Peyer's patch (tissue), 4 donors: Measurements from ENCODE around the gene WNT6. TPM values are rescaled to one million over a fixed set of nuclear protein-coding genes. Genes with fewer than 3 reads are reported as not detected.

Experiments used
- DNase-seq, 3 donors: peaks; one replicate each; pipeline ENCODE4 v3.0.0-alpha.2; 2017 to 2019
- H3K27ac ChIP-seq, 4 donors: fragments of 200-600 bp; sonication (generic); one replicate each; pipeline ENCODE4 v1.5.1; 2016 to 2019
- H3K27me3 ChIP-seq, 2 donors: fragments of 200-600 bp; sonication (generic); one replicate each; pipeline ENCODE4 v1.5.1; 2019
- H3K36me3 ChIP-seq, 3 donors: fragments of 200-600 bp; sonication (generic); one replicate each; pipeline ENCODE4 v1.5.1; 2016 to 2019
- H3K4me1 ChIP-seq, 4 donors: fragments of 200-600 bp; sonication (generic); one replicate each; pipeline ENCODE4 v1.5.1; 2016 to 2019
- H3K4me3 ChIP-seq, 4 donors: fragments of 200-600 bp; sonication (generic); 1 replicate in 3 of 4; 2 replicates in 1 of 4; pipeline ENCODE4 v1.5.1; 2016 to 2019; ENCODE audit warnings: mild to moderate bottlenecking in 1 of 4
- H3K9me3 ChIP-seq, 4 donors: fragments of 200-600 bp; sonication (generic); one replicate each; pipeline ENCODE4 v1.5.1; 2016 to 2019; ENCODE audit warnings: mild to moderate bottlenecking in 1 of 4
- POLR2A ChIP-seq, 2 donors: fragments of 450-650 bp; IDR thresholded peaks; one replicate each; pipeline ENCODE4 v1.5.1; 2017; ENCODE audit warnings: antibody characterized with exemption in 2 of 2, mild to moderate bottlenecking in 2 of 2, moderate library complexity in 2 of 2
- total RNA-seq, 4 donors: library from RNA; depleted of rRNA; stranded (reverse); fragments of >200 nt; gene quantifications; one replicate each; pipeline ENCODE4 v1.1.0, GENCODE V29; 2016
- TF ChIP-seq, protein P1 (sequence below), 6 experiments: fragments of 450-650 bp in 4 of 6; fragments of 200-600 bp in 2 of 6; sonication (generic) in 1 of 6; IDR thresholded peaks; one replicate each; pipeline ENCODE4 v1.5.1; 2017 to 2019; ENCODE audit warnings: antibody characterized with exemption in 6 of 6, mild to moderate bottlenecking in 3 of 6, moderate library complexity in 1 of 6

WNT6 gene
- total RNA-seq, 4 donors from 2014 or later = not detected

GRCh38 chr2:218894151-218894879 lies 34.7 kb downstream of the WNT6 start:
- no peak overlapping the region for H3K4me3 ChIP-seq
- peak overlapping the region in 1 of 4 donors; percentile 94 for H3K27ac ChIP-seq
- H3K4me1 ChIP-seq = peaks cover 5 to 45% (median 34%) of the 10 kb centered on the region in 4 donors
- no peak for DNase-seq
- H3K9me3 ChIP-seq = no peaks in the 10 kb centered on the region
- H3K36me3 ChIP-seq = no peaks in the 10 kb centered on the region
- peaks cover 0 to 46% of the 10 kb centered on the region in 2 donors for H3K27me3 ChIP-seq
- TF ChIP-seq POLR2A (IDR thresholded peaks at IDR 0.05) = no peak
- TF ChIP-seq, protein P1, sequence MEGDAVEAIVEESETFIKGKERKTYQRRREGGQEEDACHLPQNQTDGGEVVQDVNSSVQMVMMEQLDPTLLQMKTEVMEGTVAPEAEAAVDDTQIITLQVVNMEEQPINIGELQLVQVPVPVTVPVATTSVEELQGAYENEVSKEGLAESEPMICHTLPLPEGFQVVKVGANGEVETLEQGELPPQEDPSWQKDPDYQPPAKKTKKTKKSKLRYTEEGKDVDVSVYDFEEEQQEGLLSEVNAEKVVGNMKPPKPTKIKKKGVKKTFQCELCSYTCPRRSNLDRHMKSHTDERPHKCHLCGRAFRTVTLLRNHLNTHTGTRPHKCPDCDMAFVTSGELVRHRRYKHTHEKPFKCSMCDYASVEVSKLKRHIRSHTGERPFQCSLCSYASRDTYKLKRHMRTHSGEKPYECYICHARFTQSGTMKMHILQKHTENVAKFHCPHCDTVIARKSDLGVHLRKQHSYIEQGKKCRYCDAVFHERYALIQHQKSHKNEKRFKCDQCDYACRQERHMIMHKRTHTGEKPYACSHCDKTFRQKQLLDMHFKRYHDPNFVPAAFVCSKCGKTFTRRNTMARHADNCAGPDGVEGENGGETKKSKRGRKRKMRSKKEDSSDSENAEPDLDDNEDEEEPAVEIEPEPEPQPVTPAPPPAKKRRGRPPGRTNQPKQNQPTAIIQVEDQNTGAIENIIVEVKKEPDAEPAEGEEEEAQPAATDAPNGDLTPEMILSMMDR (IDR thresholded peaks at IDR 0.05) = no peak

DNA sequence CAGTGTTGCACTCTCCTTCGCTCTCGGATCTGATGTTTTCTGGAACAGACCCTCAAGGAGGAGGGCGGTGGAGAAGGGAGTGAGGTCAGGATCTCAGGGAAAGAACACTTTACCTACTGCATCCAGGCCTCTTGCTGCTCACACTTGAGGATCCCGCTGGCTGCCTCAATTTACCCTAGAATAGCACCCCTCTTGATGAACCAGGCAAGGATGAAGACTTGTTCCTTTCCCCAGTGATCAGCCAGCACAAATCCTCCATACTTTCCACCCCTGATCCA lies 35.2 kb downstream of the WNT6 start:
- Histone ChIP-seq H3K36me3 (no peaks in the 10 kb centered on the region), H3K4me1 (peaks cover 5 to 45% (median 34%) of the 10 kb centered on the region in 4 donors), H3K9me3 (no peaks in the 10 kb centered on the region), H3K4me3 (no peak overlapping the region), H3K27me3 (peaks cover 0 to 46% of the 10 kb centered on the region in 2 donors), H3K27ac (no peak overlapping the region)
- no peak for TF ChIP-seq POLR2A (IDR thresholded peaks at IDR 0.05)
- TF ChIP-seq, protein P1 (IDR thresholded peaks at IDR 0.05) = no peak
- DNase-seq = no peak

DNA sequence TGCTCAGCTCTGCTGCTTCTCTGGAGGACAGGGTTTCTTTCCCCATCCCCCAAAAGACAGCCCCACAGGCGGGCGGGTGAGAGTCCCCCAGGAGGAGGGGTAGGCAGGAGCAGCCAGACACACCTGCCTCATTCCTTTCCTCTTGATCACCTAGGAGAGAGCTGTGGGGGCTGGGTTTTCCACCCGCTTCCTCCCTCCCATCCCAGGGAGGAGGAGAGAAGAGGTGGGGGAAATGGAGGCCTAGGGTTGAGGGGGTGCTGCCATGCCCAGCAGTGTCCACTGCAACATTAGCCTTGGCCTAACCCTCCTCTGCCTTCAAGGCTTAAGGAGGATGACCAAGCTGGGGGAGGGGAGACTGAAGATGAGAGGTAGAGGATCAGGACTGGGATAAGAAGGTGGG lies 35.7 kb downstream of the WNT6 start:
- H3K27ac ChIP-seq = peak overlapping the region in 1 of 4 donors; percentile 75
- H3K4me3 ChIP-seq = no peak overlapping the region
- no peaks in the 10 kb centered on the region for H3K9me3 ChIP-seq
- no peak for TF ChIP-seq POLR2A (IDR thresholded peaks at IDR 0.05)
- TF ChIP-seq, protein P1 (IDR thresholded peaks at IDR 0.05) = no peak
- peaks cover 5 to 45% (median 34%) of the 10 kb centered on the region in 4 donors for H3K4me1 ChIP-seq
- H3K36me3 ChIP-seq = no peaks in the 10 kb centered on the region
- H3K27me3 ChIP-seq = peaks cover 0 to 46% of the 10 kb centered on the region in 2 donors
- no peak for DNase-seq

- no peak for TF ChIP-seq POLR2A (IDR thresholded peaks at IDR 0.05)
- H3K4me1 ChIP-seq = peaks cover 5 to 45% (median 34%) of the 10 kb centered on the region in 4 donors
- H3K36me3 ChIP-seq = no peaks in the 10 kb centered on the region
- peak overlapping the region in 1 of 4 donors; percentile 48 for H3K4me3 ChIP-seq
- no peak for DNase-seq
- H3K27ac ChIP-seq = peak overlapping the region in 1 of 4 donors; percentile 75
- peaks cover 0 to 46% of the 10 kb centered on the region in 2 donors for H3K27me3 ChIP-seq
- H3K9me3 ChIP-seq = no peaks in the 10 kb centered on the region
Measured at GRCh38 chr2:218895759-218896500, 36.3 kb downstream of the WNT6 start.

DNA sequence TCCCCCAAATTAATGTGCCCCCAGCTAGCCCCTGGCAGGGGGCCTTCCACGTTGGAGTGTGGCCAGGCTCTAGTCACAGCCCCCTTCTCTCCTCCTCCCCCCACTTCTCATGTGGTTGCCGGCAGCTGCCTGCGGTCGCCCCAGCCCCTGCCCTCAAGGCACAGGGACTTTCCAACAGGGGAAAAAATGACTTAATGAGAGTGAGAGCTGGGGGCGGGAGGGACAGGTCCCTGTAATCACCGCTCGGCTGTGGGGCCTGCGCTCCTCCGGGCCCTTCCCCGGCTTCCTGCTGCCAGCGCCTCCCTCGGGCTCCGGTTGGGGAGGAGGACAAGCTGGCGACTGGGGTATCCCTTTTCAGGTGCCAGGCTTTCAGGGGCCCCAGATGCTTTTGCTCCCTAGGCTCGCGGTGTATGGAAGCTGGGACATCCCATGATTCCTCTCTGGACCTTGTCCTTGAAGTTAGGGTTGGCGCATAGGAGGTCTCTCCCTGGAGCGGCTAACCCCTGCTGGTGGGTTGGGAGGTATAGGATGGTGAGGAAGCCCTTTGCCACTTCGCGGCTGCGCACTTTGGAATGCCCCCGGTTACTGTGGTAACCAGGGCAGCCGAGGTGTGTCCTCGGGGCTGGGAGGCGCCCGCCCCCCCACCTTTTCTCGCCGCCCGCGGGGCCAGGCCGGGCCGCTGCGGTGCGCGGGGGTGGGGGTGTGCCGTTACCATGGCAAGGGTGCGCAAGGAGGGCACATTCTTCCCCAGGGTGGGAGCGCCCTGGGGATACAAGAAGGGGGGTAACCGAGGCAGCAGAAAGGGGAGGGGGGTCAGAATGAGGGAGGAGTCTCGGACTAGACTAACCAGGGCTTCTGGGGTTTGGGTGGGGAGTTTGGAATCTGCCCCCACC lies 37.1 kb downstream of the WNT6 start:
- DNase-seq = peak in 2 of 3 donors; percentile 77 to 85
- Histone ChIP-seq H3K9me3 (no peaks in the 10 kb centered on the region), H3K27me3 (peaks cover 0 to 50% of the 10 kb centered on the region in 2 donors), H3K4me3 (peak overlapping the region; percentile 18 to 48 (median 25)), H3K4me1 (peaks cover 5 to 45% (median 34%) of the 10 kb centered on the region in 4 donors), H3K27ac (peak overlapping the region in 1 of 4 donors; percentile 75), H3K36me3 (no peaks in the 10 kb centered on the region)
- TF ChIP-seq, protein P1 (IDR thresholded peaks at IDR 0.05) = no peak
- TF ChIP-seq POLR2A (IDR thresholded peaks at IDR 0.05) = no peak
